ENCODE results near the gene WDR81.

The WDR81 gene

GRCh38 chr17:1726626-1727257 is 2.2 kb downstream of the WDR81 start:
- H3K4me3 ChIP-seq (ENCODE audit: low read depth, low read length), result no peak overlapping the region
- no peak for DNase-seq
- in situ Hi-C loops (cut with HindIII; ENCODE audit: low pct_ligation_motif_present, low sequenced_read_pairs), result no loop called here
- H3K27me3 ChIP-seq (replicated peaks), result no peaks in the 10 kb centered on the region
- no peak for TF ChIP-seq CTCF (IDR thresholded peaks at IDR 0.05; ENCODE audit: low read depth, low read length, missing control alignments)
- no peak overlapping the region for H3K27ac ChIP-seq
- peaks cover 2% of the 10 kb centered on the region for H3K36me3 ChIP-seq (replicated peaks)

DNA sequence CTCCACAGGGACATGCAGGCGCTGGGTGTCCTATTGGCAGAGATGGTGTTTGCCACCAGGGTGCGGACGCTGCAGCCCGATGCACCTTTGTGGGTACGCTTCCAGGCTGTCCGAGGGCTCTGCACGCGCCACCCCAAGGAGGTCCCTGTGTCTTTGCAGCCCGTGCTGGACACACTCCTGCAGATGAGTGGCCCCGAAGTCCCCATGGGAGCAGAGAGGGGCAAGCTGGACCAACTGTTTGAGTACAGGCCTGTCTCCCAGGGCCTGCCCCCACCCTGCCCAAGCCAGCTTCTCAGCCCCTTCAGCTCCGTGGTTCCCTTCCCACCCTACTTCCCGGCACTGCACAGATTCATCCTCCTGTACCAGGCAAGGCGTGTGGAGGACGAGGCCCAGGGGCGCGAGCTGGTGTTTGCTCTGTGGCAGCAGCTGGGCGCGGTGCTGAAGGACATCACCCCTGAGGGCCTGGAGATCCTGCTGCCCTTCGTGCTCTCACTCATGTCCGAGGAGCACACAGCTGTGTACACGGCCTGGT is 2.8 kb downstream of the WDR81 start:
- Histone ChIP-seq H3K36me3 (replicated peaks) (peaks cover 2% of the 10 kb centered on the region), H3K27me3 (replicated peaks) (no peaks in the 10 kb centered on the region), H3K4me3 (ENCODE audit: low read depth, low read length) (no peak overlapping the region), H3K27ac (no peak overlapping the region)
- DNase-seq, result no peak
- in situ Hi-C loops (cut with HindIII; ENCODE audit: low pct_ligation_motif_present, low sequenced_read_pairs), result no loop called here
- no peak for TF ChIP-seq CTCF (IDR thresholded peaks at IDR 0.05; ENCODE audit: low read depth, low read length, missing control alignments)

DNA sequence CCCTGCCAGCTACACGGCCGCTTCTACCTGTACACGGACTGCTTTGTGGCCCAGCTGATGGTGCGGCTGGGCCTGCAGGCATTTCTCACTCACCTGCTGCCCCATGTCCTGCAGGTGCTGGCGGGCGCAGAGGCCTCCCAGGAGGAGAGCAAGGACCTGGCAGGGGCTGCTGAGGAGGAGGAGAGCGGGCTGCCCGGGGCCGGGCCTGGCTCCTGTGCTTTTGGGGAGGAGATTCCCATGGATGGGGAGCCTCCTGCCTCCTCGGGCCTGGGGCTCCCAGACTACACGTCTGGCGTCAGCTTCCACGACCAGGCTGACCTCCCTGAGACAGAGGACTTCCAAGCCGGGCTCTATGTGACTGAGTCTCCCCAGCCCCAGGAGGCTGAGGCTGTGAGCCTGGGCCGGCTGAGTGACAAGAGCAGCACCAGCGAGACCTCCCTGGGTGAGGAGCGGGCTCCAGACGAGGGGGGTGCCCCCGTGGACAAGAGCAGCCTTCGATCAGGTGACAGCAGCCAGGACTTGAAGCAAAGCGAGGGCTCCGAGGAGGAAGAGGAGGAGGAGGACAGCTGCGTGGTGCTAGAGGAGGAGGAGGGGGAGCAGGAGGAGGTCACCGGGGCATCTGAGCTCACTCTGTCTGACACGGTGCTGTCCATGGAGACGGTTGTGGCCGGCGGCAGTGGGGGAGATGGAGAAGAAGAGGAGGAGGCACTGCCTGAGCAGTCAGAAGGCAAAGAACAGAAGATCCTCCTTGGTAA is 3.5 kb downstream of the WDR81 start:
- TF ChIP-seq CTCF (IDR thresholded peaks at IDR 0.05; ENCODE audit: low read depth, low read length, missing control alignments), result no peak
- Histone ChIP-seq H3K27ac (no peak overlapping the region), H3K27me3 (replicated peaks) (no peaks in the 10 kb centered on the region), H3K4me3 (ENCODE audit: low read depth, low read length) (no peak overlapping the region), H3K36me3 (replicated peaks) (peaks cover 4% of the 10 kb centered on the region)
- DNase-seq, result no peak
- in situ Hi-C loops (cut with HindIII; ENCODE audit: low pct_ligation_motif_present, low sequenced_read_pairs), result no loop called here

GRCh38 chr17:1729966-1730325 is 5.4 kb downstream of the WDR81 start:
- H3K27me3 ChIP-seq (replicated peaks), result no peaks in the 10 kb centered on the region
- in situ Hi-C loops (cut with HindIII; ENCODE audit: low pct_ligation_motif_present, low sequenced_read_pairs), result no loop called here
- TF ChIP-seq CTCF (IDR thresholded peaks at IDR 0.05; ENCODE audit: low read depth, low read length, missing control alignments), result no peak
- peaks cover 11% of the 10 kb centered on the region for H3K36me3 ChIP-seq (replicated peaks)
- H3K27ac ChIP-seq, result no peak overlapping the region
- DNase-seq, result no peak
- no peak overlapping the region for H3K4me3 ChIP-seq (ENCODE audit: low read depth, low read length)

DNA sequence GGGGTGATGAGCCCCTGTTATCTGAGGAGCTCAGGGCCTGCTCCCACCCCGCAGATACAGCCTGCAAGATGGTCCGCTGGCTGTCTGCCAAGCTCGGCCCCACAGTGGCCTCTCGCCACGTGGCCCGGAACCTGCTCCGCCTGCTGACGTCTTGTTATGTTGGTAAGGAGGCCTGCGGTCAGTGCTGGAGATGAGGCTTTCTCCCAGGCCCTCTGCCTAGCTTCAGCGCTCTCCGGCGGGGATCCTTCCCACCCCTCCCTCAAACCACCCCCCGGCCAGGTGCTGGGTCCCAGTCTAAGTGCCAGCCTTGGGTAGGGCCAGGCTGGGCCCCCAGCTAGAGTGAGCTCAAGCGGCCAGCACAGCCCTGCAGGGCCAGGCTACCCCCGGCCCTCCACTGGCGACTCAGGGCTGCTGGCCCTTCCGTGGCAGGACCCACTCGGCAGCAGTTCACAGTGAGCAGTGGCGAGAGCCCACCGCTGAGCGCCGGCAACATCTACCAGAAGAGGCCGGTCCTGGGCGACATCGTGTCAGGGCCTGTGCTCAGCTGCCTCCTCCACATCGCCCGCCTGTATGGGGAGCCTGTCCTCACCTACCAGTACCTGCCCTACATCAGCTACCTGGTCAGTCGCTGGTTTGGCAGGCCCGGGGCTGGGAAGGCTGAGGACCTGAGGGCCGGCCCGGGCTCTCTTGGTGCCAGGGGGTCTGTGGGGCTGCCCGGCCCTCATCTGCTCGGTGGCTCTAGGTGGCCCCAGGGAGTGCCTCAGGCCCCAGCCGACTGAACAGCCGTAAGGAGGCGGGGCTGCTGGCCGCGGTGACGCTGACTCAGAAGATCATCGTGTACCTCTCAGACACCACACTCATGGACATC is 6.1 kb downstream of the WDR81 start:
- H3K36me3 ChIP-seq (replicated peaks), result peaks cover 11% of the 10 kb centered on the region
- no peak overlapping the region for H3K4me3 ChIP-seq (ENCODE audit: low read depth, low read length)

More for the DNA sequence above, 6.1 kb downstream of the WDR81 start:
- DNase-seq, result peak; percentile 77
- TF ChIP-seq CTCF (IDR thresholded peaks at IDR 0.05; ENCODE audit: low read depth, low read length, missing control alignments), result no peak
- in situ Hi-C loops (cut with HindIII; ENCODE audit: low pct_ligation_motif_present, low sequenced_read_pairs), result no loop called here
- Histone ChIP-seq H3K27ac (peak overlapping the region; percentile 65), H3K27me3 (replicated peaks) (no peaks in the 10 kb centered on the region)
